Activated CD8-positive, alpha-beta memory T cell treated with anti-CD3 and anti-CD28 coated beads for 36 hours (primary cell): ENCODE measurements around the gene OLFML3. TPM values are rescaled to one million over a fixed set of nuclear protein-coding genes. Genes with fewer than 3 reads are reported as not detected.
"Not testable (repeated sequence)": the region's sequence is repeated elsewhere in the genome, so short reads cannot be mapped to it uniquely, and the experiment has no call there.

Experiments
- CTCF ChIA-PET: fragments of 350-600 bp; sonication (Branson Sonifier 250); formaldehyde crosslinking; loops from one replicate; lab custom pipeline; 2021; ENCODE audit warnings: antibody characterized with exemption; lab: Charles Lee
- POLR2A ChIA-PET: fragments of 350-600 bp; sonication (Branson Sonifier 250); formaldehyde crosslinking; loops from one replicate; lab custom pipeline; 2021; ENCODE audit warnings: antibody characterized with exemption; lab: Charles Lee
- total RNA-seq, 2 experiments: library from RNA; stranded (reverse); gene quantifications; one replicate each; pipeline ENCODE4 v1.2.3, GENCODE V29; 2021

OLFML3 gene
- total RNA-seq, 2 experiments from 2014 or later: 0.15 to 0.17 TPM

DNA sequence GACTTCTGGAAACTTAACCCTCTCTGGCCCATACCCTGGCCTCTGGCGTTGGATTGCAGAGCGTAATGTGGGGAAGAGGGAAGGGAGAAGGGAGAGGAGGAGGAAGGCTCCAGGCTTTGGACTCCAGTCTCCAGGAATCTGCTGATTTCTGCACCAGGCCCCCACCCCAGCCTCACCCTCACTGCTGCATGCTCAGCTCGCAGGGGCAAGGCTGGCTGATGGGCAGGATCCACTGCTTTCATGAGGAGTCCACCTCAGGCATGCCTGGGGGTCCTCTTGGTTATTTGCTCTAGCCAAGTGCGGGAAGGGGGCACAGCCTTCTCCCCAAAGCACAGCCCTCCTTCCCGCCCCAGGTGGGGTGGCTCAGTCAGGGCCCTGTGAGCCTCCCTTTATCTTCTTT, 3.7 kb downstream of the OLFML3 start:
- POLR2A ChIA-PET: no interaction called here
- CTCF ChIA-PET: no interaction called here

DNA sequence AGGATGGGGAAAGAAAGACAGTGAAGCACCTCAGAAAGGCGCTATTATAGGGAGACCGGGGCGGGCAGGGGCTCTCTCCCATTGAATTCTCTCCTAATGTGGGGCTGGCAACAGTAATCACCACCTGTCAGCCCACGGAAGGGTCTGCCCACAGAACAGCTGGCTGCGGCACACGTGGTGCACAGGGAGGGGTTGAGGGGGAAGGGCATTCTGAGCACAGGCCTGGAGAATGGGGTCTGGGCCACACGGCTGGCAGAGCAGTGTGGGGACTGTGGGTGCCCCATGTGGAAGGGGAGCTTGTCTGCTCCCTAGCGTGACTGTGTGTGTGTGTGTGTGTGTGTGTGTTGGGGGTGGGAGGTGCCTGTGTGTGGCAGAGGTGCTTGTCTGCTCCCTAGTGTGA, 4.1 kb downstream of the OLFML3 start:
- ChIA-PET CTCF (no interaction called here), POLR2A (no interaction called here)

DNA sequence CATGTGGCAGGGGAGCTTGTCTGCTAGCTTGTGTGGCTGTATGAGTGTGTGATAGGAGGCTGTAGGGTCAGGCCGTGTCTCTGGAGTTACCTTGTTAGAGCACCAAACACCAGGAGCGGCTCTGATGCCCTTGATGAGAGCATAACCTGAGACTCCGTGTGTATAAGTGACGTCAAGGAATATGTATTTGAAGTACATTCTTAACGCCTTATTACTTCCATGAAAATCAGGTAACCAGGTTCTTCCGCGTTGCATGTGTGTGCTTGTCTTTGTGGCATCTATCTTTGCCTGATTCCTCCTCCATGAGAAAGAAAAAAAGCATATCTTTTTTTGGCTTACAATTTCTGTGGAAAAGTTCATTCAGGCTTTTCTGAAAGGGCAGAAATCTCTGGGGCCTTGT, 4.6 kb downstream of the OLFML3 start:
- CTCF ChIA-PET: no interaction called here
- POLR2A ChIA-PET: no interaction called here

DNA sequence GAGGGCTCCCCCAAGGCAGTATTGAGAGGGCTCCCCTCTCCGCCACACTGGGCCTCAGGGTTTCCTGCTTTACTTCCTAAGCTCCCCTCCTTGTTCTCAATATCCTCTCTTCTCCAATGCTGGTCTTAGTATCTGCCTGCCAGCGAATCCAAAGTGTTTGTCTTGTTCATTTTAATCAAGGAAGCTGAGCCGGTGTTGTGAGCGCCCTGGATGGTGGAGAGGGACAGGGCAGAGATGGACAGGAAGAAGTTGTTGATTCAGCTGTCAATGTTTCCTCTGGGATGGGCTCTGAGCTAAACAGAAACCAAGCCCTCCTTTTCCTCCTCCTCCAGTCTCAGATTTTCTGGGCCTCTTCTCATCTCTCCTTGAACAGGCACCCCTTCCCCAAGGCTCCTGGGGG, 5.4 kb downstream of the OLFML3 start:
- POLR2A ChIA-PET: no interaction called here
- CTCF ChIA-PET: interaction anchor here (0.6 kb wide), 1 partner anchor 305 kb away, joined by 3 read pairs; no protein-coding TSS in a partner anchor

DNA sequence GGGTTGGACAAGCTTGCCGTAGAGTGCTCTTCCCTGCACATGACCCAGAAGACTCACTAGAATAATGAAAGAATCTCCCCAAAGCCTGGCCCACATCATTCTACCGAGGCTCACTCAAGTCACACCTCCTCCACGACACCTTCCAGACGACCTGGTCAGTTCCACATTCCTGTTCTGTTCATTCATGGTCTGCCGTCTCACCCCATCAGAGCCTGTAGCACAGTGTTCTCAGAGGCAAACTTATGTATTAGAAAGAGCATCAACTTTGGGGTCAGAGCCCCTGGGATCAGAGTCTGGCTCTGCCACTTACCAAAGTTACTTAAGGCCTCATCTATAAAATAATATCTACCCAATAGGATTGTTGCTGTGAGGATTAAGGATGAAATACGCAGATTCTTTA, 7.5 kb downstream of the OLFML3 start:
- ChIA-PET POLR2A (no interaction called here), CTCF (no interaction called here)

DNA sequence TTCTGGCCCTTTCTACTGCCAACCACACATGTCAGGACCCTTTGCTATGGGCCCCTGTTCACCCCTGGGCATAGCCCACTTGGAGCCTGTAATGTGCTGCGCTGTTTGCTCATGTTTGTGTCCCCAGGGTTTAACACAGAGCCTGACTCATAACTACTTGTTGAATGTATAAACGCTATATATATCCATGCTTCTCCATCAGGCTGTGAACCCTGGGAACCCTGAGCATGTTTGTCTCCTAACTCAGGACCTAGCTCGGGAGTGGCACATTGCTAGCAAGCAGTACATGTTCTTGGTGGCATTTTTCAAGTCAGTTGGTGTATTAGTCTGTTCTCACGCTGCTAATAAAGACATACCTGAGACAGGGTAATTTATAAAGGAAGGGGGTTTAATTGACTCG, 8.0 kb downstream of the OLFML3 start:
- ChIA-PET CTCF (no interaction called here), POLR2A (no interaction called here)

DNA sequence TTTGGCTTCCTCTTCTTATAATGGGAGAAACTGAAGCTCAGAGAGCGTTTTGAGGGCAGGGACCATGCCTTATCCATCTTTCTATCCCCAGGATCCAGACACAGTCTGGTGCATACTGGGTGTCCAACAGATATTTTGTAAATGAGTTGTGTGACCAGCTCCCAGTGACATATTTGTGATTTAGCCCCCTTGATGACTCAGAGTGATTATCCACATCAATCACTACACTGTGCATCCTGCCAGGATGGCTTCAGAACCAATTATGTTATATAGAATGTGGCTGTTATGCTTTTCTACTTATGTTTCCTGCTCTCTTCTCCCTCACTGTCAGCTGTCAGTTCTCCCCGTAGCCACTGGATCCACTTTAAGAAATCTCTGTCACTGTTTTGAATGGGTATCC, 11.3 kb downstream of the OLFML3 start:
- ChIA-PET CTCF (no interaction called here), POLR2A (no interaction called here)

DNA sequence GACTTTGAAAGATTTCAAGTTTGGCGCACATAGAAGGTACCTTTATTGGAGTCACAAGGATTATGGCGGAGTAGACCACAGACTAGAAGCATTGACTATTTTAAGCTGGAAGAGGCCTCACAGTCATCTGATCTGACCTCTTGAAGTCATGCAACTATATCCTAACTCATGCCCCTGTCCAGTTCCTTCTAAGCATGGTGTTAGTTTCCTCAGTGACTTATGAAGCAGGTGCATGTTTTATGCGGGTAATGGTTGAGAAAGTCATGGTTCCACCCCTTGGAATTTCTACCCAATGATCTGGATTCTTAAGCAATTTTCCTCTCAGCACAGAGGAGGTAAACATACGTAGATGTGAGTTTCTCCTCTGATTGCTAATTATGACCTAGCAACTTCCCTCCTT, 11.7 kb downstream of the OLFML3 start:
- CTCF ChIA-PET: no interaction called here

DNA sequence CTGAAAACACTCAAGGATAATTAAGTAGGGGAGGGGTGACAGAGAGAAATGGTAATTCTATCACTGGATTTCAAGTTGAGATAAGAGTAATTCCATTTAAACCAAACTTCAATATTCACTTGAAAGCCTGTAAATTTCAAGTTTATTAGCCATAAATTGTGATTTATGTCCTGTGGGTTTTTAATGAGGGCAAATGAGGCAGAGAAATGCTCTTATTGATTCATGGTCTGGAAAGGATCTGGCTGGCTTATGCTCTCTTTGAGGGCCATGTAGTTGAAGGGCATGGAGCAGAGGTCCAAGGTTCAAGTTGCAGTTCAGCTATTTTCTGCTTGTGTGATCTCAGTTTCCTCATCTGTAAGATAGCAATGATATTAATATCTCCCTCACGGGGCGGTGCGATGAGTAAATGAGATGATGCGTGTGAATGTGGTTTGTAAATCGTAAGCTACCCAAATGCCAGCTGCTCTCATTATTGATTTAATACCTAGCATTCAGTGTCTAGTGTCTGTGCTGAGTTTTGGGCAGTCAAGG, 12.3 kb downstream of the OLFML3 start:
- POLR2A ChIA-PET: no interaction called here

More for the DNA sequence above, 11.7 kb downstream of the OLFML3 start:
- POLR2A ChIA-PET: no interaction called here

DNA sequence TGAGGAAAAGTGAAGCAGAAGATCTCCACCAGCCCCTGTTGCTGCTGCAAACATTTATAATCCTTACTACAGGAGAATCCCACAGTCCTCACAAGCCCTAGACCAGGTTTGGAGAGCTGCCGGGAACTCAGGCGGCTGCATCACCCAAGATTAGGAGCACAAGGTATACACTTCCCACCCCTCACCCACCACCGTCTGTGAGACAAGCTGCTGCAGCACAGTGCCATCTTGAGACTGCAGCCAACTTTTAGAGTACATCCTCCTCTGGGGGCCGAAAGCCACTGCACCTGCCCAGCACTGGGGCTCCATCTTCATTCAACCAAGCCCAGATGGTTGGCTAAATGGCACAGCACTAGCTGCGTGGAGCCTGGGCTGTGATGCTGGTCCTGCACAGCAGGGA, 13.8 kb downstream of the OLFML3 start:
- POLR2A ChIA-PET: no interaction called here
- CTCF ChIA-PET: no interaction called here

More for the DNA sequence above, 12.3 kb downstream of the OLFML3 start:
- CTCF ChIA-PET: no interaction called here

DNA sequence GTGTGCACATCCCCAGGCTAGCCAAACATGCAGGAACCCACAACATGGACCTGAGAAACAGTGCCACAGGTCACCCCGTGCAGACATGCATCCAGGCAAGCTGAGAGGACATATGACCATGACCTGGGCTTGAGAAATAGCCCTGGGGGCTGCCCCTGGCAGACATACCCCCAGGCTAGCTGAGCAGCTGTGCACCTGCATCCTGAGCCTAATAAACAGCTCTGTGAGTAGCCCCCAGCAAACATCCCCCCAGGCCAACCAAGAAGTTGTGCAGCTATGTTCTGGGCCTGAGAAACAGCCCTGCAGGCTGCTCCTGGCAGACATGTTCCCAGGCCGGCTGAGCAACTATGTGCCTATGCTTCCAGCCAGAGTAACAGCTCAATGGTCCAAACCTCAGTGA, 14.5 kb downstream of the OLFML3 start:
- ChIA-PET CTCF (no interaction called here), POLR2A (no interaction called here)

DNA sequence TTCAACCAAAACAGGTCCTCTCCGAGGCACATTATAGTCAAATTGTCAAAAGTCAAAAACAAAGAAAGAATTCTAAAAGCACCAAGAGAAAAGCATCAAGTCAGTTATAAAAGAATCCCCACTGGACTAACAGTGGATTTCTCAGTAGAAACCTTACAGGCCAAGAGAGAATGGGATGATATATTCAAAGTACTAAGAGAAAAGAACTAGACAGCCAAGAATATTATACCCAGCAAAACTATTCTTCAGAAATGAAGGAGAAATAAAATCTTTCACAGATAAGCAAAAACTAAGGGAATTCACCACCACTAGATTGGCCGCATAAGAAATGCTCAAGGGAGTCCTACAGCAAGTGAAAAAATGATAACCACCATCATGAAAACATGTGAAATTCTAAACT, 16.1 kb downstream of the OLFML3 start:
- ChIA-PET POLR2A (no interaction called here), CTCF (no interaction called here)

DNA sequence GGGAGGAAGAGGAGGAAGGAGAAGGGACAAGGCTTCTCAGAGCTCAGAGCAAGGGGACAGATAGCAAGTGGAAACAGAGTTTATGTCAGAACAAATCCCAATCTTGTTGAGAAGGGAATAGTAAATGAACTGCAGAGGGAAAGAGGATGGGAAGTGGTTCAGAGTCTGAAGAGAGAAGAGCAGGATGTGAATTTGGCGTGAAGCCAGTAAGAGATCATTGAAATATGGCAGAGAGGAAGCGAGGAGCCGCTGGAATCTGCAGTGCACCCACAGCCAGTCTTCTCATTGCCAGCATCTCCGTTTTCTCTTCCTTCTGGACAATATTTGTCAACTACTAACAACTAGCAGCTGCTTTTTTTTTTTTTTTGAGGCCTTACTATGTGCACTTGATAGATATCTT, 19.1 kb downstream of the OLFML3 start:
- POLR2A ChIA-PET: no interaction called here

DNA sequence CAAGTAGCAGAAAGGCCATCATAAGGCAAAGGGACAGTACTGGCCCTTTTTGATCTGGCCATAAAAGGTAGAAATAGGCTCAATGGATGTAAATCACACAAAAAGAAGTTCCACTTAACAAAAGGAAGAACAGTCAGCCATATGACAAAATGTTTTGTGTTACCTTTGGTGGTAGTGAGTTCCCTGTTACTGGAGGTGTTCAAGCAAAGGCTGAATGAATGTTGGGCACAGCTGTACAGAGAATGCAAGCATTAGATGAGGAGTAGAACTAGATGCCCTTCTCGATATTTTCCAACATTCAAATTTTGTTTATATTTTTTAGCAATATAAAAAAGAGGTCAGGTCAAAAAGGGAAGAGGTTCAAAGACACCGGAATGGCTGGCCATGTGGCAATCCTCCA, 20.0 kb downstream of the OLFML3 start:
- ChIA-PET POLR2A (no interaction called here), CTCF (no interaction called here)

More for the DNA sequence above, 19.1 kb downstream of the OLFML3 start:
- CTCF ChIA-PET: no interaction called here

DNA sequence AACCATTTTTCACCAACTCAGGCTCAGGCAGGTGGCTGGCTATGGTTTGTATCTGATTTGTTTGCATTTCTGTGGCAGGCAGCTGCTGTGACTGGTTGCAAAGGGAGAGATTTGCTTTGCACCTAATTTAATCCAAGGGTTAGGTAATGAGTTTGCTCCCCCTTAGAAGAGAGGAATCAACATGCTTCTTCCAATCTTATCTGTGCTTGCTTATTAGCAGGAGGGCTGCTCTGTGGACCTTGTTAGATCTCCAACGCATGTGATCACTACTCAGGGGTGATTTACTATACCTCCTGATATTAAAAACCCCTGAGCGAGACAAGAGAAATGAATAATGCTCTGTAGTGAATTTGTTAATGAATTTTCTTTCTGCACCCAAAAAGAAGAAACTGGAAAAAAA, 20.5 kb downstream of the OLFML3 start:
- ChIA-PET CTCF (no interaction called here), POLR2A (no interaction called here)

DNA sequence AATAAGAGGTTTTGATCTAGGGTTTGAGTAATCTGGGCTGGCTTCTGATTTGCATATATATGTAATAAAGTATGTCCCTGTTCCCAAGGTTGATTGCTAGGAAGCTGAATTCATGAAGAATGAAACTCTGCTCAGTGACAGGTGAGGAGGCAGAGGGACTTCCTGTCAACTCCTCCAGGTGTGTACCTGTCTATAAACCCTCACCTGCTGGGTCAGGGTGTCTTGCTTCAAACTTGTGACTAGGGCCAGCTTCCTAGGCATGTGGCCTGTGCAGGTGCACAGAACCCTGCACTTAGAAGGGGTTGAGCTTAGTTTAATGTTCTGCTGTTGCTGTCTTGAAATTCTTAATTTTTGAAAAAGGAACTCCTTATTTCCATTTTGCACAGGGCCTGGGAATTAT, 21.1 kb downstream of the OLFML3 start:
- CTCF ChIA-PET: no interaction called here
- POLR2A ChIA-PET: no interaction called here

DNA sequence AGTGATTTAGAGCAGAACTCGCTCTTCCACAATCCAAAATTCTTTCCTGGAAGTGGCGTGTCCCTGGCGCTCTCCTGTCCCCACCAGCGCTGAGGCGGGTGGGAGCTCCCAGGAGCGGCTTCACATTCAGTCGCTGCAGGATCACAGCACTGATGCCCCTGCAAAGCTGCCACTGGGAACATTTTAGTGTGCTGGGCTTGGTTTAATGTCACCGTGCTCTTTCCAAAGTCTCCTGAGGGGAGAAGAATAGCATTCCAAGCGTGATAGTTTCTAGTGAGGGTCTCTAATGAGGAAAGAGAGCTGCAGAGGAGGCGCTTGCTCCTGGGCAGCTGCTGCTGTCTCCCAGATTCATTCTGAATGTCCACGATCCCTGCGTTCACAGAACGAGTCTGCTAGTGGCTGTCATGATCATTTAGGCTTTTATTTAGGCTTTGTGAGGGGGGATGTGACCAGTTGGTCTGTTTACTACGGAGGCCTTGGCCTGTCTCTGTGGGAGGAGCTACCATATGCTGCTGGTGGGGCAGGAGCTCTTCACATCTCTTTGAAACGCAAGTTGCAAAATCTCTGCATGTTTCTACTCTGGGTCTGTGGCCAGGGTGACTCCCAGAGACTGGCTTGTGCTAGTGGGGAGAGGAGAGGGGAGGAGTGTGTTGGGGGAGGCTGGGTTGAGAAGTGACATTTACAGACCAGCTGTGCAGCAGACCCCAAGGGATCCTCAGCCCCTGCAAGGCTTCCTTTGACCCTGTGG, 23.4 kb downstream of the OLFML3 start:
- ChIA-PET POLR2A (no interaction called here), CTCF (no interaction called here)

DNA sequence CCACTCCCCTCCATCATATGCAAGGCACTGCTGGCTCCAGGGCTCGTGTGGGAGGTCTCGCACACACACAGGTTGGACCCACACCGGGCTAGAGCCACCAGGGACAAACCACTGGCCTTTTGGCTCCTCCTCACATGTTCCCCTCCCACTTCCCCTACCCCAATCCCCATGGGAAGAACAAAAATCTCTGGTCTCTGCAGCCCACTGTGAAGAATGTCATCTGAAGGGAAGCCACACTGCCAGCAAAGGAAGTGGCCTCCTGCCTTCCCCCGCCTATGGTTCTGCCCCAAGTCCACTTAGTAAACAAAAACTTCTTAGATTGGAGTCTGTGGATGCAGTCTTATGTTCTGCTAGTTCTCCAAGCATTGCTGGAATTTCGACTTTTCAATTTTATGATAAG, 24.2 kb downstream of the OLFML3 start:
- ChIA-PET POLR2A (no interaction called here), CTCF (no interaction called here)

DNA sequence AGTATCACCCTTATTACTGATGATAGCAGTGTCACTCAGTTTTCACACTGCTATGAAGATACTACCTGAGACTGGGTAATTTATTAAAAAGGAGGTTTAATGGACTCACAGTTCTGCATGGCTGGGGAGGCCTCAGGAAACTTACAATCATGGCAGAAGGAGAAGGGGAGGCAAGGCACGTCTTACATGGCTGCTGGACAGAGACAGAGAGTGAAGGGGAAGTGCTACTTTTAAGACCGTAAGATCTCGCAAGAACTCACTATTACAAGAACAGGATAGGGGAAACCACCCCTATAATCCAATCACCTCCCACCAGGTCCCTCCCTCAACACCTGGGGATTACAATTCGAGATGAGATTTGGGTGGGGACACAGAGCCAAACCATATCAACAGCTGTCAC, 27.6 kb downstream of the OLFML3 start:
- POLR2A ChIA-PET: interaction anchor here (0.7 kb wide), 1 partner anchor 1498 kb away, joined by 3 read pairs; the partner anchor contains the start of gene WNT2B
- CTCF ChIA-PET: not testable (repeated sequence)

DNA sequence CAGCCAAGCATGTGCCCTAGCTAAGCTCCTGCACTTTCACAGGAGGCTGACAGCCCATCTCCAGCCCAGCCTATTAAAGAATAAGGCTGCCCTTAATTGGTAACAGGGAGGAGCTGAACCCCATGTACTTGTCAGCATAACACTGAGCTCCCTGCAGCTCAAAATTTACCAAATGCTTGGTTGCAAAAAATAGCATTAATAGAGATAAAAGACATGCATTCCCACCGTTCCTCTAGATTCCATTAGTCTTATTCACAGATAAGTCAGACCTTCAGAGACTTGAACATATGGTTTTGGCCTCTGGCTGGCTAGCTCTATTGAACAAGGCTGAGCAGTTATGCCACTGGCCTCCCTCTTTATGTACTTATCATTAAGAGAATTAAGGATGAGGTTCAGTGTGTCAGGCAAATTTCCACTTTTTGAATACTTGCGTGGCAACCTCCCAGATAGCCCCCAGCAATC, 29.2 kb downstream of the OLFML3 start:
- CTCF ChIA-PET: no interaction called here
- POLR2A ChIA-PET: no interaction called here

DNA sequence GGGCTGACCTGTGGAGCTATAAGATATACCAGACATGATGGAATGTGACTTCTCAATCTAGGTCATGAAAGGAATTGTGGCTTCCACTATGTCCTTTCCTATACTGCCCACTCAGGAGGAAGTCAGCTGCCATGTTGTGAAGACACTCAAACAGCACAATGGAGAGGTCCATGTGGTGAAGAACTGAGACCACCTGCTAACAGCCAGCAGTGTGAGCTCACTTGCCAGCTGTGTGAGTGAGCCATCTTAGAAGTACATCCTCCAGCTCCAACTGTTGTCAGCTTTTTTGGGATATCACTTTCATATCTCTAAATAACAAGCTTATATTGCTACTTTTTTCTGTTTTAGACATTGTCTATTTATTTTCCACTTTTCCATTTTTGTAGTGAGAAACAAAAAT, 29.7 kb downstream of the OLFML3 start:
- ChIA-PET POLR2A (no interaction called here), CTCF (no interaction called here)
